H1 (cell line): ENCODE data around the gene SLC24A3. TPM values are rescaled to one million over a fixed set of nuclear protein-coding genes. Genes with fewer than 3 reads are reported as not detected.

Experiments used
- CTCF ChIA-PET: fragments of 300-600 bp; sonication (Branson Sonifier 250); formaldehyde crosslinking; loops from one replicate; lab custom pipeline; 2021; ENCODE audit not compliant: partially characterized antibody; lab: Charles Lee
- POLR2A ChIA-PET: fragments of 300-600 bp; sonication (Branson Sonifier 250); formaldehyde crosslinking; loops from one replicate; lab custom pipeline; 2021; ENCODE audit warnings: inconsistent platforms; ENCODE audit not compliant: partially characterized antibody; lab: Charles Lee
- DNase-seq, 2 experiments: peaks; one replicate each; pipeline versions ENCODE4 v3.0.0 to v3.0.0-alpha.2; 2010 to 2022; ENCODE audit warnings: low spot score in 2 of 2, low read depth in 1 of 2, mixed read lengths in 1 of 2
- FAIRE-seq: peaks from 2 replicates; lab custom pipeline; 2011; peaks lifted over from hg19 to GRCh38; lab: Jason Lieb, UNC
- H2AFZ ChIP-seq: 2 replicates; pipeline ENCODE4 v1.8.1; 2012; ENCODE audit warnings: low read length, inconsistent platforms
- H2AK5ac ChIP-seq: 2 replicates; pipeline ENCODE4 v1.6.1; 2013; ENCODE audit warnings: low read depth, low read length
- H2BK120ac ChIP-seq: replicated peaks from 2 replicates; pipeline ENCODE3; 2013; ENCODE audit warnings: low read depth, low read length, inconsistent platforms
- H2BK12ac ChIP-seq: 2 replicates; pipeline ENCODE4 v1.6.1; 2013; ENCODE audit warnings: low read depth, low read length
- H2BK15ac ChIP-seq: 2 replicates; pipeline ENCODE4 v1.6.1; 2013; ENCODE audit warnings: low read length
- H2BK20ac ChIP-seq: 2 replicates; pipeline ENCODE4 v1.6.1; 2013; ENCODE audit warnings: low read length
- H2BK5ac ChIP-seq: 2 replicates; pipeline ENCODE4 v1.6.1; 2013; ENCODE audit warnings: low read depth, low read length
- H3K14ac ChIP-seq: 2 replicates; pipeline ENCODE4 v1.6.1; 2013; ENCODE audit warnings: inconsistent platforms; ENCODE audit not compliant: insufficient read length
- H3K18ac ChIP-seq: 2 replicates; pipeline ENCODE4 v1.6.1; 2013; ENCODE audit warnings: low read length; ENCODE audit errors: extremely low read depth
- H3K23ac ChIP-seq: 2 replicates; pipeline ENCODE4 v1.6.1; 2013; ENCODE audit warnings: inconsistent platforms; ENCODE audit not compliant: insufficient read length
- H3K23me2 ChIP-seq: 2 replicates; pipeline ENCODE4 v1.6.1; 2013; ENCODE audit warnings: low read depth, low read length
- H3K27ac ChIP-seq: 2 replicates; pipeline ENCODE4 v1.6.1; 2011; ENCODE audit warnings: low read depth, low read length, inconsistent platforms
- H3K27me3 ChIP-seq, 4 experiments: replicated peaks in 1 of 4; 1 replicate in 1 of 4; 2 replicates in 3 of 4; pipeline versions ENCODE4 v1.6.1 to v1.8.1; 2011 to 2013; ENCODE audit warnings: low read length in 3 of 4, mild to moderate bottlenecking in 3 of 4, inconsistent platforms in 2 of 4, mixed read lengths in 2 of 4, moderate library complexity in 1 of 4; ENCODE audit not compliant: control insufficient read depth in 3 of 4, insufficient read depth in 3 of 4; ENCODE audit errors: extremely low read depth in 1 of 4
- H3K36me3 ChIP-seq, 4 experiments: 2 replicates each; pipeline versions ENCODE4 v1.6.1 to v1.8.1; 2011 to 2013; ENCODE audit warnings: mild to moderate bottlenecking in 4 of 4, low read length in 3 of 4, moderate library complexity in 2 of 4, control low read depth in 1 of 4, inconsistent platforms in 1 of 4; ENCODE audit not compliant: insufficient read depth in 4 of 4, control insufficient read depth in 2 of 4
- H3K4ac ChIP-seq: replicated peaks from 2 replicates; pipeline ENCODE3; 2013; ENCODE audit warnings: low read length, low read depth, mixed read lengths, inconsistent platforms; ENCODE audit not compliant: insufficient read length
- H3K4me1 ChIP-seq, 4 experiments: replicated peaks in 1 of 4; 1 replicate in 1 of 4; 2 replicates in 3 of 4; pipeline versions ENCODE4 v1.6.1 to v1.8.1; 2011 to 2013; ENCODE audit warnings: low read length in 3 of 4, inconsistent platforms in 2 of 4, mixed read lengths in 1 of 4; ENCODE audit not compliant: insufficient read depth in 4 of 4, control insufficient read depth in 3 of 4
- H3K4me2 ChIP-seq, 2 experiments: 2 replicates each; pipeline versions ENCODE4 v1.6.1 to v1.8.1; 2011 to 2013; ENCODE audit warnings: low read depth in 2 of 2, low read length in 2 of 2, control low read depth in 1 of 2, inconsistent platforms in 1 of 2, mild to moderate bottlenecking in 1 of 2; ENCODE audit not compliant: insufficient read depth in 1 of 2
- H3K4me3 ChIP-seq, 4 experiments: fragments of 200-600, 300-600 bp in 1 of 4; sonication (generic), shearing (Covaris generic), sonication (Bioruptor Twin) in 1 of 4; 2 replicates each; pipeline versions ENCODE4 v1.5.1 to v1.8.1; 2011 to 2016; ENCODE audit warnings: low read length in 4 of 4, low read depth in 3 of 4, control low read depth in 2 of 4, inconsistent platforms in 2 of 4, mild to moderate bottlenecking in 2 of 4, mixed read lengths in 1 of 4, moderate library complexity in 1 of 4; ENCODE audit not compliant: insufficient read depth in 2 of 4; ENCODE audit errors: extremely low read depth in 1 of 4
- H3K56ac ChIP-seq: replicated peaks from 2 replicates; pipeline ENCODE3; 2013; ENCODE audit warnings: low read depth, mild to moderate bottlenecking, mixed read lengths, low read length, inconsistent platforms; ENCODE audit not compliant: insufficient read length
- H3K79me1 ChIP-seq: 2 replicates; pipeline ENCODE4 v1.6.1; 2013; ENCODE audit warnings: low read depth, low read length, control low read depth
- H3K79me2 ChIP-seq, 2 experiments: 2 replicates each; pipeline versions ENCODE4 v1.6.1 to v1.8.1; 2012 to 2013; ENCODE audit warnings: low read length in 2 of 2, mild to moderate bottlenecking in 2 of 2, inconsistent platforms in 1 of 2; ENCODE audit not compliant: insufficient read depth in 2 of 2, control insufficient read depth in 1 of 2
- H3K9ac ChIP-seq, 4 experiments: replicated peaks in 1 of 4; 1 replicate in 1 of 4; 2 replicates in 3 of 4; pipeline versions ENCODE4 v1.6.1 to v1.8.1; 2011 to 2013; ENCODE audit warnings: low read depth in 3 of 4, low read length in 3 of 4, control low read depth in 2 of 4, mild to moderate bottlenecking in 2 of 4, moderate library complexity in 2 of 4, inconsistent platforms in 1 of 4; ENCODE audit errors: extremely low read depth in 1 of 4
- H3K9me3 ChIP-seq, 2 experiments: 2 replicates each; pipeline versions ENCODE4 v1.6.1 to v1.8.1; 2012 to 2013; ENCODE audit warnings: mild to moderate bottlenecking in 2 of 2, moderate library complexity in 2 of 2, control low read depth in 1 of 2, inconsistent platforms in 1 of 2, low read depth in 1 of 2, low read length in 1 of 2, mixed read lengths in 1 of 2; ENCODE audit not compliant: insufficient read depth in 2 of 2
- H4K20me1 ChIP-seq, 2 experiments: replicated peaks in 1 of 2; 2 replicates each; pipeline versions ENCODE3 to v1.8.1; 2011 to 2013; ENCODE audit warnings: inconsistent platforms in 2 of 2, low read length in 2 of 2, mild to moderate bottlenecking in 1 of 2; ENCODE audit not compliant: insufficient read depth in 2 of 2, control insufficient read depth in 1 of 2
- H4K5ac ChIP-seq: 2 replicates; pipeline ENCODE4 v1.6.1; 2013; ENCODE audit warnings: low read length, low read depth, mixed read lengths, inconsistent platforms; ENCODE audit not compliant: insufficient read length
- H4K8ac ChIP-seq: 2 replicates; pipeline ENCODE4 v1.8.0; 2013; ENCODE audit warnings: mild to moderate bottlenecking, moderate library complexity, low read length, inconsistent platforms; ENCODE audit not compliant: insufficient read depth; ENCODE audit errors: extremely low read depth
- H4K91ac ChIP-seq: replicated peaks from 2 replicates; pipeline ENCODE3; 2013; ENCODE audit warnings: low read length, mixed read lengths, inconsistent platforms; ENCODE audit not compliant: insufficient read length
- WGBS, 2 experiments: shearing (Covaris generic) in 1 of 2; methylation state at CpG; one replicate each; pipeline versions ENCODE4 v1.1.6 to v1.1.7; 2013 to 2015; ENCODE audit warnings: low lambda C conversion rate in 2 of 2, mixed read lengths in 2 of 2, inconsistent platforms in 1 of 2, low coverage in 1 of 2, missing lambda C conversion rate in 1 of 2; ENCODE audit not compliant: insufficient replicate concordance in 2 of 2, insufficient coverage in 1 of 2, insufficient read length in 1 of 2; ENCODE audit errors: extremely low coverage in 1 of 2, missing lambda C conversion rate in 1 of 2; 5-methylcytosine and 5-hydroxymethylcytosine counted together
- polyA plus RNA-seq, 7 experiments: library from polyadenylated mRNA; depleted of rRNA in 3 of 7; stranded (reverse) in 5 of 7; unstranded in 2 of 7; fragments of >200 nt in 5 of 7; fragments of 200-250 nt in 2 of 7; gene quantifications; 1 replicate in 5 of 7; 2 replicates in 1 of 7; 4 replicates in 1 of 7; pipeline versions ENCODE4 v1.2.1 to v1.2.3, GENCODE V29; 2011 to 2013; ENCODE audit warnings: missing spikeins in 2 of 7, mixed read lengths in 2 of 7
- total RNA-seq: library from RNA; stranded (reverse); fragmentation: NEBNext Ultra II Directional; extraction: Animal tissue kit (Norgen Biotek cat#: 25700); gene quantifications from 2 replicates; pipeline ENCODE4 v1.2.1, GENCODE V29; 2021

SLC24A3 gene
- total and polyA plus RNA-seq, 2 of the 8 experiments (the other 6 are each of a cell fraction or from before 2014, with no cell fraction given), result 4.5 to 6.3 TPM

- H3K4ac ChIP-seq, result no peak overlapping the region
- WGBS, 2 experiments, result 93% methylated on average over 4 of the region's 4 CpGs; no CpG with 5 or more reads in 1 of the 2 experiments
- no peak overlapping the region for H3K4me3 ChIP-seq
- H2BK15ac ChIP-seq, result no peak overlapping the region
- H3K18ac ChIP-seq, result no peak overlapping the region
- H4K5ac ChIP-seq, result no peak overlapping the region
- DNase-seq, result no peak
- H2BK120ac ChIP-seq, result no peak overlapping the region
- H3K23me2 ChIP-seq, result no peaks in the 10 kb centered on the region; the same call in 1 of the 2 replicates
- H2AK5ac ChIP-seq, result no peak overlapping the region
- no peak overlapping the region for H3K56ac ChIP-seq
- no peak overlapping the region for H2BK12ac ChIP-seq
- H4K91ac ChIP-seq, result no peak overlapping the region
- H2BK20ac ChIP-seq, result no peak overlapping the region
- H2BK5ac ChIP-seq, result no peak overlapping the region
- H3K9me3 ChIP-seq, result peaks cover 0 to 10% of the 10 kb centered on the region in 2 experiments; a peak in 2 of 4 replicates
- H3K4me1 ChIP-seq, result no peaks in the 10 kb centered on the region
- H4K8ac ChIP-seq, result no peak overlapping the region
- H3K9ac ChIP-seq, result no peak overlapping the region
- ChIA-PET POLR2A (no interaction called here), CTCF (interaction anchor here (1.4 kb wide), 1 partner anchor 13 kb away, joined by 3 read pairs; no protein-coding TSS in a partner anchor)
- H4K20me1 ChIP-seq, result no peaks in the 10 kb centered on the region
- no peak overlapping the region for H2AFZ ChIP-seq
- H3K27ac ChIP-seq, result no peak overlapping the region
- no peak for FAIRE-seq
- no peaks in the 10 kb centered on the region for H3K79me2 ChIP-seq
- H3K4me2 ChIP-seq, result no peak overlapping the region
- H3K27me3 ChIP-seq, result no peaks in the 10 kb centered on the region
- H3K79me1 ChIP-seq, result no peaks in the 10 kb centered on the region
- H3K36me3 ChIP-seq, result no peaks in the 10 kb centered on the region; a peak in 1 of 8 replicates
- no peak overlapping the region for H3K14ac ChIP-seq
- H3K23ac ChIP-seq, result no peak overlapping the region
These were observed 486.9 kb downstream of the SLC24A3 start for GRCh38 chr20:19699180-19699971.
